Measurements from ENCODE around the gene TMEM86A. TPM values are rescaled to one million over a fixed set of nuclear protein-coding genes. Genes with fewer than 3 reads are reported as not detected.

The TMEM86A gene
- polyA plus RNA-seq, 3 donors from 2014 or later, result 0.43 to 2.1 (median 0.92) TPM

DNA sequence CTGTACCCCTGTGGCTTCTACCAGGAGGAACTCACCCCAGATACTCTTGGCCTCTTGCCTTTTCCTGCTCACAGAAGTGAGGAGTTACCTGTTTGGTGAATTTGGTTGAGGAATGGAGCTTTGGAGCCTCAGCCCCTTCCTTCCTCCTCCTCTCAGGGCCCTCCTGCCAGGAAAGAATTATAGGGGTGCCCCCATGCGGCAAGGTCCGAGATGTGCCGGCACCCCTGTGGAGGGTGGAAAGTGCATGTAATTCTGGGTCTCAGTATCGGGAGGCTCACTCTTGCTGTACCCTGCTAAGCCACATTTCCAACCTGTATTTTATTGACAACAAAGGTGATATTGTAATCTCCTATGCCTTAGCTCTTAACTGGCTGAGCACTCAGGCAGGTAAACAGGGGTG, 41.1 kb downstream of the TMEM86A start:
- Mint-ChIP-seq H3K4me3 (no peak overlapping the region), H3K9me3 (no peaks in the 10 kb centered on the region), H3K4me1 (no peaks in the 10 kb centered on the region), H3K27me3 (ENCODE audit: low read depth in 3 of 3) (peaks cover 0 to 4% (median 0%) of the 10 kb centered on the region in 3 donors), H3K27ac (no peak overlapping the region), H3K36me3 (no peaks in the 10 kb centered on the region)
- no peak for DNase-seq

GRCh38 chr11:18741783-18742182, 43.2 kb downstream of the TMEM86A start:
- peaks cover 0 to 8% (median 0%) of the 10 kb centered on the region in 3 donors for H3K27me3 Mint-ChIP-seq (ENCODE audit: low read depth in 3 of 3)
- H3K27ac Mint-ChIP-seq, result no peak overlapping the region
- H3K9me3 Mint-ChIP-seq, result no peaks in the 10 kb centered on the region
- DNase-seq, result no peak
- H3K36me3 Mint-ChIP-seq, result no peaks in the 10 kb centered on the region
- no peak overlapping the region for H3K4me3 Mint-ChIP-seq
- H3K4me1 Mint-ChIP-seq, result no peaks in the 10 kb centered on the region

GRCh38 chr11:18743365-18743764, 44.8 kb downstream of the TMEM86A start:
- Mint-ChIP-seq H3K4me3 (no peak overlapping the region), H3K27ac (no peak overlapping the region), H3K9me3 (no peaks in the 10 kb centered on the region), H3K4me1 (no peaks in the 10 kb centered on the region), H3K36me3 (no peaks in the 10 kb centered on the region), H3K27me3 (ENCODE audit: low read depth in 3 of 3) (peaks cover 0 to 8% (median 2%) of the 10 kb centered on the region in 3 donors)
- DNase-seq, result no peak

- Mint-ChIP-seq H3K9me3 (no peaks in the 10 kb centered on the region), H3K36me3 (no peaks in the 10 kb centered on the region), H3K4me1 (no peaks in the 10 kb centered on the region), H3K27me3 (ENCODE audit: low read depth in 3 of 3) (peaks cover 0 to 8% (median 2%) of the 10 kb centered on the region in 3 donors), H3K27ac (no peak overlapping the region), H3K4me3 (no peak overlapping the region)
- no peak for DNase-seq
Measured at GRCh38 chr11:18743900-18744514, 45.4 kb downstream of the TMEM86A start.

- no peak for DNase-seq
- Mint-ChIP-seq H3K36me3 (no peaks in the 10 kb centered on the region), H3K4me1 (no peaks in the 10 kb centered on the region), H3K27ac (no peak overlapping the region), H3K4me3 (no peak overlapping the region), H3K9me3 (no peaks in the 10 kb centered on the region), H3K27me3 (ENCODE audit: low read depth in 3 of 3) (peaks cover 0 to 8% (median 2%) of the 10 kb centered on the region in 3 donors)
Measured at GRCh38 chr11:18745251-18745650, 46.7 kb downstream of the TMEM86A start.

DNA sequence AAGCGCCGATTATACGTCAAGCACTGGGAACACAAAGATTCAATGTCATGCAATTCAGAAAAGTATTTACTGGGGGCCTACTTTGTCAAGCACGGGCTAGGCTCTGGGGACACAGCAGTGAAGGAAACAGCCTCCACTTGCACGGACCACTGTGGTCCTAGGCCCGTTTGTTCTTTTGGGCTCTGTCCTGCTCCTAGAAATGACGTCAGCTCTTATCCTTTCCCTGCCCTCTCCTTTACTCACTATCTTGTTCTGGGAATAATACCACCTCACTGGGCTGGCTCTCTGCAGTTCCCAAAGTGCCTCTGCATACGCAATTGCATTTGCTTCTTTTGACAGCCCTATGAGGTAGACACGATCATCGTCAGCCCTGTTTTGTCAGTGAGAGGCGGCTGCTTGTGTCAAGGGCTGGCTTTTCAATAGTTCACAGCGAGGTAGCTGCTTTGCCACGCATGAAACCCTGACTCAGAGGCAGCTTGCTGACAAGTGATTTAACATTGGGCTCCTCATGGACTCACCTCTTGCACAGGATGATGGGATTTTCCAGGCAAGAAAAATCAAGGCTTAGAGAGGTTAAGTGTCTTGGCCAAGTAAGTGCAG, 50.3 kb downstream of the TMEM86A start:
- no peak for DNase-seq
- H3K4me3 Mint-ChIP-seq, result no peak overlapping the region
- H3K27me3 Mint-ChIP-seq (ENCODE audit: low read depth in 3 of 3), result peaks cover 2 to 9% (median 7%) of the 10 kb centered on the region in 3 donors

GRCh38 chr11:18749681-18750319, 51.2 kb downstream of the TMEM86A start:
- Mint-ChIP-seq H3K4me1 (no peaks in the 10 kb centered on the region), H3K9me3 (no peaks in the 10 kb centered on the region), H3K27ac (no peak overlapping the region), H3K4me3 (no peak overlapping the region), H3K27me3 (ENCODE audit: low read depth in 3 of 3) (peaks cover 2 to 7% (median 5%) of the 10 kb centered on the region in 3 donors), H3K36me3 (no peaks in the 10 kb centered on the region)
- DNase-seq, result no peak

More for the DNA sequence above, 50.3 kb downstream of the TMEM86A start:
- no peak overlapping the region for H3K27ac Mint-ChIP-seq
- no peaks in the 10 kb centered on the region for H3K9me3 Mint-ChIP-seq
- no peaks in the 10 kb centered on the region for H3K4me1 Mint-ChIP-seq
- no peaks in the 10 kb centered on the region for H3K36me3 Mint-ChIP-seq

- DNase-seq, result no peak
- H3K36me3 Mint-ChIP-seq, result no peaks in the 10 kb centered on the region
- H3K27ac Mint-ChIP-seq, result no peak overlapping the region
- peaks cover 3 to 7% (median 4%) of the 10 kb centered on the region in 3 donors for H3K27me3 Mint-ChIP-seq (ENCODE audit: low read depth in 3 of 3)
- H3K9me3 Mint-ChIP-seq, result no peaks in the 10 kb centered on the region
- no peak overlapping the region for H3K4me3 Mint-ChIP-seq
- H3K4me1 Mint-ChIP-seq, result no peaks in the 10 kb centered on the region
Measured at GRCh38 chr11:18750944-18751343, 52.4 kb downstream of the TMEM86A start.

DNA sequence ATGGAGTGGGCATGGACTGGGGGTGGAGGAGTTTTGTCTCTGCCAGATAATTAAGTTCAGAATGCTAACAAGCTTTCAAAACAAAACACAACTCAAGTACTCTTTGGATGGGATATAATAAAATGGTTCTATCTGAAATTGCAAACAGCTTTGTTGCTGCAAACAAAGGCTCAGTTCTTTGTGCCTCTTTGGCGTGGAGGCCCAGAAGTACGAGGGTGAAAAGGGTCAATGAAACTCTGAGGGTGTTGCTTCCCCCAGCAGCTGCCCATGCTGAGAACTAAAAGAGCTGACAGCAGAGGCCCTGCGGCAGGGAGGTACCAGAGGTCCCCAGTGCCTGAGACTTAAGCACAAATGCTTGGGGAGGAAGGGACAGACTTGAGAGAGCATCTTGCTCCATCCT, 53.9 kb downstream of the TMEM86A start:
- H3K4me1 Mint-ChIP-seq, result no peaks in the 10 kb centered on the region
- no peak overlapping the region for H3K27ac Mint-ChIP-seq
- H3K36me3 Mint-ChIP-seq, result no peaks in the 10 kb centered on the region
- DNase-seq, result no peak
- H3K9me3 Mint-ChIP-seq, result no peaks in the 10 kb centered on the region
- H3K27me3 Mint-ChIP-seq (ENCODE audit: low read depth in 3 of 3), result peaks cover 2 to 7% (median 3%) of the 10 kb centered on the region in 3 donors
- H3K4me3 Mint-ChIP-seq, result no peak overlapping the region

DNA sequence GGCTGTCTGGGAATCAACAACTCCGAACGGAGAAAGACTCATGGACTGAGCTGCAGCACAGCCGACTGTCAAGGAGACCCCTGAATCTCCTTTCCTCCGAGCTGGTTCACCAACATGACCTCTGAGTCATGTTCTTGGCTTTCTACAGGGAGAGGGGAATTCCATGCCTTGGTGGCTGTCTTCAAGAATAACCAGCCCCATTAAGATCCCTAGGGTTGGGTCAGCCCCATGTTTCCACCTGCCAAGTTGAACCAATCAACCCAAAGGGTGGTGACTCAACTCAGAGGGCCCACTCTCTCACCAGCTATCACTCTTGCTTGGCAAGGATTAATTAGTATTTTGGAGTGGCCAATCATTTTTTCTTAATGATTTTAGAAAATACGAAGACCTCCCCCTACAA, 55.7 kb downstream of the TMEM86A start:
- no peaks in the 10 kb centered on the region for H3K36me3 Mint-ChIP-seq
- H3K4me1 Mint-ChIP-seq, result no peaks in the 10 kb centered on the region
- no peaks in the 10 kb centered on the region for H3K9me3 Mint-ChIP-seq
- H3K27me3 Mint-ChIP-seq (ENCODE audit: low read depth in 3 of 3), result peaks cover 3 to 7% (median 4%) of the 10 kb centered on the region in 3 donors
- no peak overlapping the region for H3K4me3 Mint-ChIP-seq
- DNase-seq, result no peak
- no peak overlapping the region for H3K27ac Mint-ChIP-seq

Other genes starting within 250 kb of the TMEM86A start
- under 1 TPM in 1 of 3 donors, not detected in 2; 0.79 TPM for gene LDHAL6A, start 242.9 kb upstream of the TMEM86A start, polyA plus RNA-seq
- gene TSG101, start 171.8 kb upstream of the TMEM86A start, polyA plus RNA-seq, result 10 to 100 TPM; 41.3 to 88.3 (median 74.5) TPM
- 10 to 100 TPM; 18.1 to 22.4 (median 20.7) TPM for gene UEVLD, start 110.0 kb upstream of the TMEM86A start, polyA plus RNA-seq
- gene MISFA, start 99.0 kb upstream of the TMEM86A start, polyA plus RNA-seq, result 1 to 10 TPM in 1 of 3 donors, under 1 TPM in 2; 0.24 to 1.0 (median 0.38) TPM
- gene SPTY2D1, start 64.4 kb upstream of the TMEM86A start, polyA plus RNA-seq, result 10 to 100 TPM in 2 of 3 donors, 1 to 10 TPM in 1; 7.8 to 20.7 (median 15.3) TPM
- gene IGSF22, start 27.4 kb downstream of the TMEM86A start, polyA plus RNA-seq, result under 1 TPM in 2 of 3 donors, not detected in 1; 0.20 to 0.46 TPM
- gene PTPN5, start 93.0 kb downstream of the TMEM86A start, polyA plus RNA-seq, result not detected
- gene MRGPRX1, start 240.6 kb downstream of the TMEM86A start, polyA plus RNA-seq, result not detected